GM23338 (cell line): ENCODE data around the gene GHSR. TPM values are rescaled to one million over a fixed set of nuclear protein-coding genes. Genes with fewer than 3 reads are reported as not detected.

Experiments used
- ATAC-seq: fragments of 200-7000 bp; cut with Tn5 transposase; 3 replicates; pipeline ENCODE4 v1.9.1; 2020
- DNase-seq: peaks from one replicate; pipeline ENCODE4 v3.0.0-alpha.2; 2015; ENCODE audit warnings: low spot score
- H2AFZ ChIP-seq: fragments of 200-600 bp; sonication (generic); 2 replicates; pipeline ENCODE4 v1.8.0; 2016; ENCODE audit warnings: antibody characterized with exemption, mild to moderate bottlenecking, moderate library complexity
- H3F3A ChIP-seq: fragments of 200-600 bp; sonication (generic); replicated peaks from 2 replicates; pipeline ENCODE4 v1.8.0; 2017; ENCODE audit warnings: antibody characterized with exemption, mixed run types, low read depth
- H3K27ac ChIP-seq: fragments of 200-600 bp; sonication (generic); 2 replicates; pipeline ENCODE4 v1.6.1; 2016; ENCODE audit warnings: low read depth
- H3K27me3 ChIP-seq: fragments of 200-600 bp; sonication (generic); 2 replicates; pipeline ENCODE4 v1.8.0; 2016; ENCODE audit warnings: mild to moderate bottlenecking, mixed run types, moderate library complexity; ENCODE audit not compliant: insufficient read depth
- H3K36me3 ChIP-seq: fragments of 200-600 bp; sonication (generic); 2 replicates; pipeline ENCODE4 v1.8.0; 2016; ENCODE audit warnings: mild to moderate bottlenecking; ENCODE audit not compliant: insufficient read depth
- H3K4me1 ChIP-seq: fragments of 200-600 bp; sonication (generic); 2 replicates; pipeline ENCODE4 v1.8.0; 2016; ENCODE audit warnings: mild to moderate bottlenecking, moderate library complexity; ENCODE audit not compliant: insufficient read depth
- H3K4me2 ChIP-seq: fragments of 200-600 bp; sonication (generic); 2 replicates; pipeline ENCODE4 v1.7.1; 2017; ENCODE audit warnings: mixed run types
- H3K4me3 ChIP-seq: fragments of 200-600 bp; sonication (generic); 2 replicates; pipeline ENCODE4 v1.6.1; 2016; ENCODE audit warnings: mixed run types
- H3K79me2 ChIP-seq: fragments of 200-600 bp; sonication (generic); replicated peaks from 2 replicates; pipeline ENCODE4 v1.8.0; 2017; ENCODE audit warnings: mild to moderate bottlenecking; ENCODE audit not compliant: insufficient read depth
- H3K9me2 ChIP-seq: fragments of 200-600 bp; sonication (generic); 2 replicates; pipeline ENCODE4 v1.8.0; 2017; ENCODE audit not compliant: insufficient read depth
- H4K20me1 ChIP-seq: fragments of 200-600 bp; sonication (generic); replicated peaks from 2 replicates; pipeline ENCODE4 v1.8.0; 2017; ENCODE audit warnings: mild to moderate bottlenecking; ENCODE audit not compliant: insufficient read depth
- H3K27ac Mint-ChIP-seq: 2 replicates; pipeline ENCODE4 v1.8.0; 2020; ENCODE audit warnings: inconsistent platforms, mild to moderate bottlenecking, moderate library complexity, mixed read lengths
- H3K27me3 Mint-ChIP-seq: 3 replicates; pipeline ENCODE4 v1.8.0; 2022; ENCODE audit warnings: low read depth, mild to moderate bottlenecking, moderate library complexity, mixed read lengths, inconsistent platforms; ENCODE audit not compliant: insufficient read depth, poor library complexity
- H3K36me3 Mint-ChIP-seq: 3 replicates; pipeline ENCODE4 v1.8.0; 2021; ENCODE audit warnings: low read depth, mild to moderate bottlenecking, inconsistent platforms, moderate library complexity, mixed read lengths
- H3K4me1 Mint-ChIP-seq: 3 replicates; pipeline ENCODE4 v1.8.0; 2020; ENCODE audit warnings: mild to moderate bottlenecking, inconsistent platforms, mixed read lengths
- H3K4me3 Mint-ChIP-seq: 3 replicates; pipeline ENCODE4 v1.8.0; 2021; ENCODE audit warnings: moderate library complexity, mild to moderate bottlenecking, inconsistent platforms, mixed read lengths
- H3K9me3 Mint-ChIP-seq: 3 replicates; pipeline ENCODE4 v1.8.0; 2020; ENCODE audit warnings: moderate library complexity, mild to moderate bottlenecking, inconsistent platforms, mixed read lengths
- CREB1 ChIP-seq: fragments of 250-450 bp; sonication (Bioruptor Pico); IDR thresholded peaks from 2 replicates; pipeline ENCODE4 v1.5.0; 2020; ENCODE audit warnings: low read depth, mild to moderate bottlenecking, moderate library complexity
- EZH2 ChIP-seq: fragments of 200-600 bp; sonication (generic); IDR thresholded peaks from one replicate; pipeline ENCODE4 v1.8.0; 2017; ENCODE audit warnings: antibody characterized with exemption, mild to moderate bottlenecking, low read depth; ENCODE audit not compliant: unreplicated experiment
- EZH2phosphoT487 ChIP-seq: fragments of 200-600 bp; sonication (generic); IDR thresholded peaks from one replicate; pipeline ENCODE4 v1.8.1; 2018; ENCODE audit warnings: antibody characterized with exemption; ENCODE audit not compliant: unreplicated experiment
- NANOG ChIP-seq: IDR thresholded peaks from 2 replicates; pipeline ENCODE4 v1.6.1; 2016; ENCODE audit warnings: antibody characterized with exemption, borderline replicate concordance
- POLR2AphosphoS5 ChIP-seq: IDR thresholded peaks from 2 replicates; pipeline ENCODE4 v1.6.1; 2016; ENCODE audit warnings: antibody characterized with exemption, low read depth
- STAT1 ChIP-seq: IDR thresholded peaks from one replicate; pipeline ENCODE4 v1.6.1; 2016; ENCODE audit warnings: antibody characterized with exemption; ENCODE audit not compliant: unreplicated experiment
- ZNF462 ChIP-seq: fragments of 250-450 bp; sonication (Bioruptor Pico); IDR thresholded peaks from 2 replicates; pipeline ENCODE4 v1.5.0; 2020; ENCODE audit warnings: mild to moderate bottlenecking, moderate library complexity
- polyA plus RNA-seq: library from polyadenylated mRNA; unstranded; fragments of >200 nt; fragmentation: Nextera tagmentation; extraction: Ambion mirVana; gene quantifications from 2 replicates; pipeline ENCODE4 v1.2.1, GENCODE V29; 2016
- total RNA-seq: library from RNA; depleted of rRNA; stranded (reverse); fragments of >200 nt; shearing (Covaris generic); gene quantifications from 2 replicates; pipeline ENCODE4 v1.2.3, GENCODE V29; 2014
- TF ChIP-seq, protein P1 (sequence below): IDR thresholded peaks from 2 replicates; pipeline ENCODE4 v1.6.1; 2016; ENCODE audit warnings: antibody characterized with exemption
- TF ChIP-seq, protein P2 (sequence below): IDR thresholded peaks from one replicate; pipeline ENCODE4 v1.6.1; 2018; ENCODE audit warnings: antibody characterized with exemption; ENCODE audit not compliant: unreplicated experiment
- TF ChIP-seq, protein P3 (sequence below), 2 experiments: fragments of 200-600 bp in 1 of 2; sonication (generic) in 1 of 2; conservative IDR thresholded peaks; 2 replicates each; pipeline versions ENCODE4 v1.5.1 to v1.6.1; 2016 to 2017; ENCODE audit warnings: antibody characterized with exemption in 2 of 2, low read depth in 2 of 2, mild to moderate bottlenecking in 2 of 2, moderate library complexity in 1 of 2

The GHSR gene
- total and polyA plus RNA-seq, 2 experiments from 2014 or later: not detected

GRCh38 chr3:172465281-172465680 is 17.0 kb upstream of the GHSR start:
- Histone ChIP-seq H4K20me1 (no peaks in the 10 kb centered on the region), H3F3A (no peaks in the 10 kb centered on the region), H3K4me2 (no peak overlapping the region), H3K36me3 (no peaks in the 10 kb centered on the region), H3K4me1 (no peaks in the 10 kb centered on the region), H2AFZ (no peak overlapping the region), H3K27ac (no peak overlapping the region), H3K9me2 (no peaks in the 10 kb centered on the region), H3K79me2 (no peaks in the 10 kb centered on the region), H3K27me3 (no peaks in the 10 kb centered on the region), H3K4me3 (no peak overlapping the region)
- no peak for TF ChIP-seq CREB1
- TF ChIP-seq NANOG: no peak
- Mint-ChIP-seq H3K27ac (no peak overlapping the region), H3K36me3 (no peaks in the 10 kb centered on the region), H3K27me3 (no peaks in the 10 kb centered on the region), H3K9me3 (no peaks in the 10 kb centered on the region), H3K4me3 (no peak overlapping the region), H3K4me1 (no peaks in the 10 kb centered on the region)
- no peak for ATAC-seq
- DNase-seq: no peak

- H3K27me3 Mint-ChIP-seq: no peaks in the 10 kb centered on the region
- Histone ChIP-seq H3K4me2 (no peak overlapping the region), H3K4me3 (no peak overlapping the region), H3K4me1 (no peaks in the 10 kb centered on the region), H3F3A (no peaks in the 10 kb centered on the region), H3K27ac (no peak overlapping the region), H3K27me3 (no peaks in the 10 kb centered on the region), H4K20me1 (no peaks in the 10 kb centered on the region), H3K79me2 (no peaks in the 10 kb centered on the region), H3K9me2 (no peaks in the 10 kb centered on the region), H3K36me3 (no peaks in the 10 kb centered on the region), H2AFZ (no peak overlapping the region)
- no peak for DNase-seq
- H3K36me3 Mint-ChIP-seq: no peaks in the 10 kb centered on the region
- no peak overlapping the region for H3K4me3 Mint-ChIP-seq
- no peak overlapping the region for H3K27ac Mint-ChIP-seq
- no peaks in the 10 kb centered on the region for H3K9me3 Mint-ChIP-seq
- no peak for ATAC-seq
- no peaks in the 10 kb centered on the region for H3K4me1 Mint-ChIP-seq
- TF ChIP-seq, protein P1, sequence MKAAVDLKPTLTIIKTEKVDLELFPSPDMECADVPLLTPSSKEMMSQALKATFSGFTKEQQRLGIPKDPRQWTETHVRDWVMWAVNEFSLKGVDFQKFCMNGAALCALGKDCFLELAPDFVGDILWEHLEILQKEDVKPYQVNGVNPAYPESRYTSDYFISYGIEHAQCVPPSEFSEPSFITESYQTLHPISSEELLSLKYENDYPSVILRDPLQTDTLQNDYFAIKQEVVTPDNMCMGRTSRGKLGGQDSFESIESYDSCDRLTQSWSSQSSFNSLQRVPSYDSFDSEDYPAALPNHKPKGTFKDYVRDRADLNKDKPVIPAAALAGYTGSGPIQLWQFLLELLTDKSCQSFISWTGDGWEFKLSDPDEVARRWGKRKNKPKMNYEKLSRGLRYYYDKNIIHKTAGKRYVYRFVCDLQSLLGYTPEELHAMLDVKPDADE: no peak
- TF ChIP-seq EZH2phosphoT487 (no peak), CREB1 (no peak), EZH2 (no peak), POLR2AphosphoS5 (no peak), STAT1 (no peak), ZNF462 (CRISPR knock-in tag) (no peak)
- TF ChIP-seq, protein P2, sequence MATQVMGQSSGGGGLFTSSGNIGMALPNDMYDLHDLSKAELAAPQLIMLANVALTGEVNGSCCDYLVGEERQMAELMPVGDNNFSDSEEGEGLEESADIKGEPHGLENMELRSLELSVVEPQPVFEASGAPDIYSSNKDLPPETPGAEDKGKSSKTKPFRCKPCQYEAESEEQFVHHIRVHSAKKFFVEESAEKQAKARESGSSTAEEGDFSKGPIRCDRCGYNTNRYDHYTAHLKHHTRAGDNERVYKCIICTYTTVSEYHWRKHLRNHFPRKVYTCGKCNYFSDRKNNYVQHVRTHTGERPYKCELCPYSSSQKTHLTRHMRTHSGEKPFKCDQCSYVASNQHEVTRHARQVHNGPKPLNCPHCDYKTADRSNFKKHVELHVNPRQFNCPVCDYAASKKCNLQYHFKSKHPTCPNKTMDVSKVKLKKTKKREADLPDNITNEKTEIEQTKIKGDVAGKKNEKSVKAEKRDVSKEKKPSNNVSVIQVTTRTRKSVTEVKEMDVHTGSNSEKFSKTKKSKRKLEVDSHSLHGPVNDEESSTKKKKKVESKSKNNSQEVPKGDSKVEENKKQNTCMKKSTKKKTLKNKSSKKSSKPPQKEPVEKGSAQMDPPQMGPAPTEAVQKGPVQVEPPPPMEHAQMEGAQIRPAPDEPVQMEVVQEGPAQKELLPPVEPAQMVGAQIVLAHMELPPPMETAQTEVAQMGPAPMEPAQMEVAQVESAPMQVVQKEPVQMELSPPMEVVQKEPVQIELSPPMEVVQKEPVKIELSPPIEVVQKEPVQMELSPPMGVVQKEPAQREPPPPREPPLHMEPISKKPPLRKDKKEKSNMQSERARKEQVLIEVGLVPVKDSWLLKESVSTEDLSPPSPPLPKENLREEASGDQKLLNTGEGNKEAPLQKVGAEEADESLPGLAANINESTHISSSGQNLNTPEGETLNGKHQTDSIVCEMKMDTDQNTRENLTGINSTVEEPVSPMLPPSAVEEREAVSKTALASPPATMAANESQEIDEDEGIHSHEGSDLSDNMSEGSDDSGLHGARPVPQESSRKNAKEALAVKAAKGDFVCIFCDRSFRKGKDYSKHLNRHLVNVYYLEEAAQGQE: no peak
- TF ChIP-seq, protein P3, sequence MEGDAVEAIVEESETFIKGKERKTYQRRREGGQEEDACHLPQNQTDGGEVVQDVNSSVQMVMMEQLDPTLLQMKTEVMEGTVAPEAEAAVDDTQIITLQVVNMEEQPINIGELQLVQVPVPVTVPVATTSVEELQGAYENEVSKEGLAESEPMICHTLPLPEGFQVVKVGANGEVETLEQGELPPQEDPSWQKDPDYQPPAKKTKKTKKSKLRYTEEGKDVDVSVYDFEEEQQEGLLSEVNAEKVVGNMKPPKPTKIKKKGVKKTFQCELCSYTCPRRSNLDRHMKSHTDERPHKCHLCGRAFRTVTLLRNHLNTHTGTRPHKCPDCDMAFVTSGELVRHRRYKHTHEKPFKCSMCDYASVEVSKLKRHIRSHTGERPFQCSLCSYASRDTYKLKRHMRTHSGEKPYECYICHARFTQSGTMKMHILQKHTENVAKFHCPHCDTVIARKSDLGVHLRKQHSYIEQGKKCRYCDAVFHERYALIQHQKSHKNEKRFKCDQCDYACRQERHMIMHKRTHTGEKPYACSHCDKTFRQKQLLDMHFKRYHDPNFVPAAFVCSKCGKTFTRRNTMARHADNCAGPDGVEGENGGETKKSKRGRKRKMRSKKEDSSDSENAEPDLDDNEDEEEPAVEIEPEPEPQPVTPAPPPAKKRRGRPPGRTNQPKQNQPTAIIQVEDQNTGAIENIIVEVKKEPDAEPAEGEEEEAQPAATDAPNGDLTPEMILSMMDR (conservative IDR thresholded peaks at IDR 0.05; ENCODE audit: low read depth in 2 of 2): no peak
Observed at GRCh38 chr3:172464306-172464705, 16.1 kb upstream of the GHSR start.
